Progenitor cell of endocrine pancreas (in vitro differentiated cells): ENCODE measurements around the gene SDC4. TPM values are rescaled to one million over a fixed set of nuclear protein-coding genes. Genes with fewer than 3 reads are reported as not detected.

Experiments
- DNase-seq: peaks from one replicate; pipeline ENCODE4 v3.0.0; 2021; ENCODE audit warnings: low spot score; ENCODE audit not compliant: unreplicated experiment
- H3K27ac Mint-ChIP-seq: 2 replicates; pipeline ENCODE4 v1.8.0; 2021; ENCODE audit warnings: mild to moderate bottlenecking, moderate library complexity, mixed read lengths
- H3K27me3 Mint-ChIP-seq: 2 replicates; pipeline ENCODE4 v1.8.0; 2021; ENCODE audit warnings: mixed read lengths
- H3K36me3 Mint-ChIP-seq: 2 replicates; pipeline ENCODE4 v1.8.0; 2022; ENCODE audit warnings: mixed read lengths; ENCODE audit not compliant: insufficient read depth
- H3K4me1 Mint-ChIP-seq: 2 replicates; pipeline ENCODE4 v1.8.0; 2021; ENCODE audit warnings: low read depth, mixed read lengths
- H3K4me3 Mint-ChIP-seq: 2 replicates; pipeline ENCODE4 v1.8.0; 2021; ENCODE audit warnings: low read depth, mild to moderate bottlenecking, moderate library complexity, mixed read lengths
- H3K9me3 Mint-ChIP-seq: 2 replicates; pipeline ENCODE4 v1.8.0; 2021; ENCODE audit warnings: low read depth, mixed read lengths
- total RNA-seq: library from RNA; stranded (reverse); gene quantifications from 2 replicates; pipeline ENCODE4 v1.2.1, GENCODE V29; 2021
- TF ChIP-seq, protein P1 (sequence below): fragments of 200-600 bp; sonication (generic); IDR thresholded peaks from one replicate; pipeline ENCODE4 v1.5.0; 2021; ENCODE audit warnings: antibody characterized with exemption, mild to moderate bottlenecking; ENCODE audit not compliant: unreplicated experiment

The SDC4 gene
- total RNA-seq, 1 donor from 2014 or later, result 121 TPM

DNA sequence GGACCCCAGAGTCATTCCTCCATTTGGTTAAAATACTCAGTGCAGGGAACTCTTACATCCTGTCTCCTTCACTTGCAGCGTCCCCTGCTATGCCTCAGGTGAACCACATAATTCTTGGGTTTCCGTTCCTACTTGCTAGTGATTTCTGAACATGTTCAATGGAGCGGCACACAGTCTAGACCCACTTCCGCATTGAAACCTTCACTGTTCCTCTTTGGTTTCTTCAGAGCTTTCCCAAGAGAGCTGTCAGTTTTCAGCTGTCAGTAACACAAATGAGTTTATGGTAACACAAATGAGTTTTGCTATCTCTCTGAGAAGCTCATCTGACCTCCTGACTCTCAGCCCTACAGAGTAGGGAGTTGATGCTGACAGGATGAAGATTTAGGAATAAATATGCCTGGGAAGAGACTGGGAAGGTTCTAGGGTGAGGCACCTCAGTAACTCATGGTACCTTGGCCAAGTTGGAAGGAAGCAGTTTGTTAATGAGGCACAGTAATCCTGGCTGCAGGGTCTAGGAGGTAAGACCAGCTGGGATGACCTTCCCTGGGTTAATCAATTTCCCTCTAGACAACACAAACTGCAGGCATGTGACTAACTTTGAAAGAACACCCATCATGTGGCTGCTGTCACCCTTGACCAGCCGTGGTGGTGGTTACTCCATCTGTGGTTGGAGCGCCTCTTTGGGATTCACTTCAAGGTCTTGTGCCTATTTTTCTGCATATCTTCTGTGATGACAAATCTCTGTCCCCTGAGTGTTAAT lies 20.2 kb upstream of the SDC4 start:
- H3K27me3 Mint-ChIP-seq, result peaks cover 4% of the 10 kb centered on the region
- H3K4me3 Mint-ChIP-seq, result no peak overlapping the region
- DNase-seq, result no peak
- H3K36me3 Mint-ChIP-seq, result peaks cover 10% of the 10 kb centered on the region
- no peaks in the 10 kb centered on the region for H3K9me3 Mint-ChIP-seq
- peaks cover 11% of the 10 kb centered on the region for H3K4me1 Mint-ChIP-seq
- no peak overlapping the region for H3K27ac Mint-ChIP-seq
- TF ChIP-seq, protein P1, sequence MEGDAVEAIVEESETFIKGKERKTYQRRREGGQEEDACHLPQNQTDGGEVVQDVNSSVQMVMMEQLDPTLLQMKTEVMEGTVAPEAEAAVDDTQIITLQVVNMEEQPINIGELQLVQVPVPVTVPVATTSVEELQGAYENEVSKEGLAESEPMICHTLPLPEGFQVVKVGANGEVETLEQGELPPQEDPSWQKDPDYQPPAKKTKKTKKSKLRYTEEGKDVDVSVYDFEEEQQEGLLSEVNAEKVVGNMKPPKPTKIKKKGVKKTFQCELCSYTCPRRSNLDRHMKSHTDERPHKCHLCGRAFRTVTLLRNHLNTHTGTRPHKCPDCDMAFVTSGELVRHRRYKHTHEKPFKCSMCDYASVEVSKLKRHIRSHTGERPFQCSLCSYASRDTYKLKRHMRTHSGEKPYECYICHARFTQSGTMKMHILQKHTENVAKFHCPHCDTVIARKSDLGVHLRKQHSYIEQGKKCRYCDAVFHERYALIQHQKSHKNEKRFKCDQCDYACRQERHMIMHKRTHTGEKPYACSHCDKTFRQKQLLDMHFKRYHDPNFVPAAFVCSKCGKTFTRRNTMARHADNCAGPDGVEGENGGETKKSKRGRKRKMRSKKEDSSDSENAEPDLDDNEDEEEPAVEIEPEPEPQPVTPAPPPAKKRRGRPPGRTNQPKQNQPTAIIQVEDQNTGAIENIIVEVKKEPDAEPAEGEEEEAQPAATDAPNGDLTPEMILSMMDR, result no peak

DNA sequence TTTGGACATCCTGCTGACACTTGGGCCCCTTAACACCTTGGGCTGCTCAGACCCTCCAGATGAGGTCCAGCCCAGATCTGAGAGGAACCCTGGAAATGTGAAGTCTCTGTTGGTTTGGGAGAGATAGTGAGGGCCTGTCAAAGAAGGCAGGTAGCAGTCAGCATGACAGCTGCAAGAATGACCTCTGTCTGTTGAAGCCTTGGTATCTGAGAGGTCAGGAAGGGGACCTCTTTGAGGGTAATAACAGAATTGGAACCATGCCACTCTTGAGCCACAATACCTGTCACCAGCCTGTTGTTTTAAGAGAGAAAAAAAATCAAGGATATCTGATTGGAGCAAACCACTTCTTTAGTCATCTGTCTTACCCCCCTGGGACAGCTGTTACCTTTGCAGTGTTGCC lies 18.9 kb upstream of the SDC4 start:
- Mint-ChIP-seq H3K4me3 (no peak overlapping the region), H3K27me3 (no peaks in the 10 kb centered on the region), H3K4me1 (peaks cover 15% of the 10 kb centered on the region), H3K36me3 (peaks cover 10% of the 10 kb centered on the region), H3K27ac (no peak overlapping the region), H3K9me3 (no peaks in the 10 kb centered on the region)
- TF ChIP-seq, protein P1, result no peak
- no peak for DNase-seq

DNA sequence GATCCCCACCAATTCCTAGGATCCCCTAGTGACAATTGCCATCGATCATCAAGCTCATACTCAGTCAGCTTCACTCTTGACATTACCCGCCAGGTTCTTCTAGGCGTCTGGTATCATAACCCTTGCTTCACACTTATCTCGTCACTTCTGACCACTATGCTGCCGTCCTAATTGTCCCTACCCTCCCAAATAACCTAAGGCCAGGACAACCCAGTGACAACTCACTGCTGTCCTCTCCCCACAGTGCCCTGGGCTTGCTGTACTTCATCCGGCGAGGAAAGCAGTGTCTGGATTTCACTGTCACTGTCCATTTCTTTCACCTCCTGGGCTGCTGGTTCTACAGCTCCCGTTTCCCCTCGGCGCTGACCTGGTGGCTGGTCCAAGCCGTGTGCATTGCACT lies 18.4 kb upstream of the SDC4 start:
- TF ChIP-seq, protein P1, result no peak
- Mint-ChIP-seq H3K27me3 (no peaks in the 10 kb centered on the region), H3K36me3 (peaks cover 10% of the 10 kb centered on the region), H3K4me1 (peaks cover 18% of the 10 kb centered on the region), H3K4me3 (no peak overlapping the region), H3K27ac (no peak overlapping the region), H3K9me3 (no peaks in the 10 kb centered on the region)
- DNase-seq, result no peak

DNA sequence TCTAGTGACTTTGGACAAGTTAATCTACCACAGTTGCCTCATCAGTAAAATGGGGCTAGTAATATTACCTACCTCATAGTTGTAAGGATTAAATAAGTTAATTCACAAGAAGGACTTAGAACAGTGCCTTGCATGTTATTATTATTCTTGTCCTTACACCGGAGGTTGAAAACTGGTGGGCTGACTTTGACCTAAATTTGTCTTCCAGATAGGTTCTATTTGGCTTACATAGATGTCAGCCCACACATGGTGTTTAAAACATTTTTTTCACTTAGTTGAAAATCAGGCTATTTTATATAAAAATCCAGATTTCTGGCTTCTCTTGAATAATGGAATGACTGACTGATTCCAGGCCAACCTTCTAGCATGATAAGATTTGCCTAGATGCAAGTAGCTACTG lies 18.0 kb upstream of the SDC4 start:
- TF ChIP-seq, protein P1, result no peak
- DNase-seq, result no peak
- no peaks in the 10 kb centered on the region for H3K27me3 Mint-ChIP-seq
- H3K36me3 Mint-ChIP-seq, result peaks cover 10% of the 10 kb centered on the region
- H3K4me3 Mint-ChIP-seq, result no peak overlapping the region
- no peaks in the 10 kb centered on the region for H3K9me3 Mint-ChIP-seq
- peaks cover 20% of the 10 kb centered on the region for H3K4me1 Mint-ChIP-seq
- H3K27ac Mint-ChIP-seq, result no peak overlapping the region

DNA sequence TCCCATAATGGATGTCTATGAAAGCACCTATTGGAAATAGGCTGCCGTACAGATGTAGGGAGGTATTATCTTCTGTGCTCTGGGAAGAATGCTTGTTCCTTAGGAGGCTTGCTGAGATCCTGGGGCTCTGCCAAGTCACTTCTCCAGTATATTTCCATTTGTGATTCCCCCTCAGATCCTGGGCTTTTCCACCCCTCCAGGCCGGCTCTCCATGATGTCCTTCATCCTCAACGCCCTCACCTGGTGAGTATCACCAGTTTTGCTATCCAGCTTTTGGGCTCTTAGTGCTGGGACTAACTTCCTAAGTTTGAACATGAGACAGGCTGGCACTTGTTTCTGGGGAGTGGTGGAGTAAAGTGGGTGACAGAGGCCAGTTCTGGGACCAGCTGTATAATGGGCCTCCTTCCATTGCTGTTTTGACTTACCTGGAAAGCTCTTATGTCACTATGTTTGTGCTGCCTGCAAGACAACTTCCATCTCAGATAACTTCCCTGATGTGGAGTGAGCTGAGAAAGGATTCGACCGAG lies 17.3 kb upstream of the SDC4 start:
- H3K27me3 Mint-ChIP-seq, result no peaks in the 10 kb centered on the region

More for the DNA sequence above, 17.3 kb upstream of the SDC4 start:
- TF ChIP-seq, protein P1, result no peak
- Mint-ChIP-seq H3K27ac (no peak overlapping the region), H3K9me3 (no peaks in the 10 kb centered on the region), H3K4me1 (peaks cover 25% of the 10 kb centered on the region), H3K4me3 (no peak overlapping the region), H3K36me3 (peaks cover 10% of the 10 kb centered on the region)
- DNase-seq, result no peak
